Measurements from ENCODE around the gene ZNF544.
A peak's percentile ranks its signal among the peaks of the same experiment; 100 is the strongest.
"Not testable (repeated sequence)": the region's sequence is repeated elsewhere in the genome, so short reads cannot be mapped to it uniquely, and the experiment has no call there.

Gene ZNF544

GRCh38 chr19:58217607-58218391 lies 10.9 kb upstream of the ZNF544 start:
- peaks cover 57% of the 10 kb centered on the region for H3K9me3 Mint-ChIP-seq
- H3K4me3 Mint-ChIP-seq: no peak overlapping the region
- DNase-seq: no peak
- CTCF ChIA-PET: interaction anchor here (0.6 to 2.3 kb wide), 2 partner anchors 11 to 28 kb away, joined by 3 to 8 read pairs; partner anchors contain the start of gene ZNF544
- H3K27me3 Mint-ChIP-seq: no peaks in the 10 kb centered on the region
- peaks cover 23% of the 10 kb centered on the region for H3K36me3 Mint-ChIP-seq
- no peak overlapping the region for H3K27ac Mint-ChIP-seq
- H3K4me1 Mint-ChIP-seq: no peaks in the 10 kb centered on the region

- no peaks in the 10 kb centered on the region for H3K27me3 Mint-ChIP-seq
- CTCF ChIA-PET: interaction anchor here (1.0 to 2.3 kb wide), 2 partner anchors 9 to 300 kb away, joined by 3 to 8 read pairs; partner anchors contain the start of gene ZNF544
- H3K4me1 Mint-ChIP-seq: no peaks in the 10 kb centered on the region
- H3K27ac Mint-ChIP-seq: no peak overlapping the region
- H3K9me3 Mint-ChIP-seq: peaks cover 47% of the 10 kb centered on the region
- H3K36me3 Mint-ChIP-seq: peaks cover 12% of the 10 kb centered on the region
- DNase-seq: peak; percentile 61
- no peak overlapping the region for H3K4me3 Mint-ChIP-seq
Observed at GRCh38 chr19:58218899-58219298, 9.8 kb upstream of the ZNF544 start.

- no peak for DNase-seq
- peak overlapping the region; percentile 92 for H3K27ac Mint-ChIP-seq
- peak overlapping the region; percentile 92 for H3K4me3 Mint-ChIP-seq
- H3K27me3 Mint-ChIP-seq: no peaks in the 10 kb centered on the region
- peaks cover 47% of the 10 kb centered on the region for H3K36me3 Mint-ChIP-seq
- CTCF ChIA-PET: interaction anchor here (0.7 to 2.4 kb wide), 3 partner anchors 9 to 201 kb away, joined by 4 to 8 read pairs (median 5); partner anchors contain the start of gene ZNF497
- H3K9me3 Mint-ChIP-seq: peaks cover 33% of the 10 kb centered on the region
- peaks cover 36% of the 10 kb centered on the region for H3K4me1 Mint-ChIP-seq
Observed at GRCh38 chr19:58227964-58228584, 640 bp upstream of the ZNF544 start.

GRCh38 chr19:58229255-58229639 lies 533 bp downstream of the ZNF544 start:
- CTCF ChIA-PET: interaction anchor here (0.8 to 2.4 kb wide), 3 partner anchors 10 to 200 kb away, joined by 4 to 8 read pairs (median 5); no protein-coding TSS in a partner anchor
- Mint-ChIP-seq H3K9me3 (peaks cover 44% of the 10 kb centered on the region), H3K27ac (peak overlapping the region; percentile 92), H3K4me1 (peaks cover 36% of the 10 kb centered on the region), H3K4me3 (peak overlapping the region; percentile 92), H3K36me3 (peaks cover 58% of the 10 kb centered on the region), H3K27me3 (no peaks in the 10 kb centered on the region)
- peak; percentile 50 for DNase-seq

- H3K4me1 Mint-ChIP-seq: no peaks in the 10 kb centered on the region
Observed at GRCh38 chr19:58237324-58237723, 8.6 kb downstream of the ZNF544 start.

GRCh38 chr19:58243351-58243750 lies 14.6 kb downstream of the ZNF544 start:
- CTCF ChIA-PET: no interaction called here
- peaks cover 96% of the 10 kb centered on the region for H3K36me3 Mint-ChIP-seq
- H3K4me1 Mint-ChIP-seq: no peaks in the 10 kb centered on the region
- no peaks in the 10 kb centered on the region for H3K27me3 Mint-ChIP-seq
- H3K27ac Mint-ChIP-seq: no peak overlapping the region
- H3K4me3 Mint-ChIP-seq: no peak overlapping the region
- DNase-seq: no peak
- H3K9me3 Mint-ChIP-seq: peaks cover 56% of the 10 kb centered on the region

More at GRCh38 chr19:58237324-58237723, 8.6 kb downstream of the ZNF544 start:
- H3K4me3 Mint-ChIP-seq: no peak overlapping the region
- peaks cover 94% of the 10 kb centered on the region for H3K36me3 Mint-ChIP-seq
- no peak for DNase-seq
- H3K9me3 Mint-ChIP-seq: peaks cover 60% of the 10 kb centered on the region
- no peaks in the 10 kb centered on the region for H3K27me3 Mint-ChIP-seq
- no peak overlapping the region for H3K27ac Mint-ChIP-seq
- CTCF ChIA-PET: interaction anchor here (1.1 kb wide), 1 partner anchor 16 kb away, joined by 3 read pairs; no protein-coding TSS in a partner anchor

GRCh38 chr19:58248886-58249285 lies 20.2 kb downstream of the ZNF544 start:
- no peak for DNase-seq
- Mint-ChIP-seq H3K27ac (peak overlapping the region; percentile 59), H3K4me1 (no peaks in the 10 kb centered on the region), H3K27me3 (no peaks in the 10 kb centered on the region), H3K4me3 (no peak overlapping the region), H3K36me3 (peaks cover 98% of the 10 kb centered on the region), H3K9me3 (peaks cover 63% of the 10 kb centered on the region)
- CTCF ChIA-PET: no interaction called here

- no peak for DNase-seq
- H3K4me1 Mint-ChIP-seq: no peaks in the 10 kb centered on the region
- H3K4me3 Mint-ChIP-seq: no peak overlapping the region
- CTCF ChIA-PET: no interaction called here
- no peaks in the 10 kb centered on the region for H3K27me3 Mint-ChIP-seq
- peaks cover 73% of the 10 kb centered on the region for H3K9me3 Mint-ChIP-seq
- H3K36me3 Mint-ChIP-seq: peaks cover 97% of the 10 kb centered on the region
- no peak overlapping the region for H3K27ac Mint-ChIP-seq
Observed at GRCh38 chr19:58252102-58252685, 23.5 kb downstream of the ZNF544 start.

- Mint-ChIP-seq H3K9me3 (peaks cover 86% of the 10 kb centered on the region), H3K36me3 (peaks cover 96% of the 10 kb centered on the region)
- CTCF ChIA-PET, H3K4me1 Mint-ChIP-seq, H3K4me3 Mint-ChIP-seq, H3K27me3 Mint-ChIP-seq, DNase-seq, H3K27ac Mint-ChIP-seq: not testable (repeated sequence)
Observed at GRCh38 chr19:58258259-58258658, 29.5 kb downstream of the ZNF544 start.

GRCh38 chr19:58261600-58261967 lies 32.9 kb downstream of the ZNF544 start:
- DNase-seq: no peak
- CTCF ChIA-PET: no interaction called here
- H3K27ac Mint-ChIP-seq: no peak overlapping the region
- peaks cover 76% of the 10 kb centered on the region for H3K9me3 Mint-ChIP-seq
- no peak overlapping the region for H3K4me3 Mint-ChIP-seq
- no peaks in the 10 kb centered on the region for H3K4me1 Mint-ChIP-seq
- H3K27me3 Mint-ChIP-seq: no peaks in the 10 kb centered on the region
- peaks cover 90% of the 10 kb centered on the region for H3K36me3 Mint-ChIP-seq

GRCh38 chr19:58261968-58262921 lies 33.5 kb downstream of the ZNF544 start:
- CTCF ChIA-PET: no interaction called here
- H3K9me3 Mint-ChIP-seq: peaks cover 75% of the 10 kb centered on the region
- H3K36me3 Mint-ChIP-seq: peaks cover 88% of the 10 kb centered on the region

GRCh38 chr19:58262922-58263296 lies 34.2 kb downstream of the ZNF544 start:
- no peaks in the 10 kb centered on the region for H3K4me1 Mint-ChIP-seq
- peaks cover 68% of the 10 kb centered on the region for H3K9me3 Mint-ChIP-seq
- peaks cover 82% of the 10 kb centered on the region for H3K36me3 Mint-ChIP-seq
- CTCF ChIA-PET: no interaction called here
- no peak for DNase-seq
- no peak overlapping the region for H3K4me3 Mint-ChIP-seq
- no peaks in the 10 kb centered on the region for H3K27me3 Mint-ChIP-seq
- H3K27ac Mint-ChIP-seq: no peak overlapping the region

More at GRCh38 chr19:58261968-58262921, 33.5 kb downstream of the ZNF544 start:
- H3K4me1 Mint-ChIP-seq: no peaks in the 10 kb centered on the region
- DNase-seq: no peak
- H3K27me3 Mint-ChIP-seq: no peaks in the 10 kb centered on the region
- no peak overlapping the region for H3K27ac Mint-ChIP-seq
- H3K4me3 Mint-ChIP-seq: no peak overlapping the region

- no peak overlapping the region for H3K4me3 Mint-ChIP-seq
- no peak for DNase-seq
- CTCF ChIA-PET: no interaction called here
- H3K27ac Mint-ChIP-seq: no peak overlapping the region
- H3K9me3 Mint-ChIP-seq: peaks cover 57% of the 10 kb centered on the region
- peaks cover 73% of the 10 kb centered on the region for H3K36me3 Mint-ChIP-seq
- H3K4me1 Mint-ChIP-seq: no peaks in the 10 kb centered on the region
- H3K27me3 Mint-ChIP-seq: no peaks in the 10 kb centered on the region
Observed at GRCh38 chr19:58265100-58265499, 36.4 kb downstream of the ZNF544 start.

- Mint-ChIP-seq H3K4me3 (no peak overlapping the region), H3K9me3 (peaks cover 50% of the 10 kb centered on the region), H3K27ac (no peak overlapping the region), H3K27me3 (no peaks in the 10 kb centered on the region), H3K4me1 (no peaks in the 10 kb centered on the region), H3K36me3 (peaks cover 60% of the 10 kb centered on the region)
- no peak for DNase-seq
- CTCF ChIA-PET: no interaction called here
Observed at GRCh38 chr19:58268344-58268743, 39.6 kb downstream of the ZNF544 start.

Measured in activated naive CD4-positive, alpha-beta T cell treated with anti-CD3 and anti-CD28 coated beads, Interleukin-2, amount 10 ng/mL, durations not matched to agents 7 days and 5 days (primary cell).